Tibial artery (tissue), 4 donors: ENCODE results near the gene NPIPB2.
A peak's percentile ranks its signal among the peaks of the same experiment; 100 is the strongest.

Experiments used
- DNase-seq, 2 donors: peaks; one replicate each; pipeline ENCODE4 v3.0.0-alpha.2; 2019
- H3K27ac ChIP-seq, 2 donors: fragments of 200-600 bp; sonication (generic) in 1 of 2; 1 replicate in 1 of 2; 2 replicates in 1 of 2; pipeline ENCODE4 v1.5.1; 2018 to 2019; ENCODE audit warnings: mild to moderate bottlenecking in 1 of 2
- H3K27me3 ChIP-seq, 2 donors: fragments of 200-600 bp; sonication (generic) in 1 of 2; one replicate each; pipeline versions ENCODE4 v1.5.1 to v1.6.0; 2016 to 2019
- H3K36me3 ChIP-seq, 3 donors: fragments of 200-600 bp; sonication (generic) in 2 of 3; one replicate each; pipeline ENCODE4 v1.5.1; 2016 to 2019; ENCODE audit warnings: mild to moderate bottlenecking in 2 of 3
- H3K4me1 ChIP-seq, 4 donors: fragments of 200-600 bp; sonication (generic) in 2 of 4; 1 replicate in 3 of 4; 2 replicates in 1 of 4; pipeline ENCODE4 v1.5.1; 2016 to 2019
- H3K4me3 ChIP-seq, 2 donors: fragments of 200-600 bp; sonication (generic) in 1 of 2; 1 replicate in 1 of 2; 2 replicates in 1 of 2; pipeline ENCODE4 v1.5.1; 2018 to 2019; ENCODE audit warnings: mild to moderate bottlenecking in 2 of 2
- H3K9me3 ChIP-seq, 3 donors: fragments of 200-600 bp; sonication (generic) in 1 of 3; one replicate each; pipeline ENCODE4 v1.5.1; 2016 to 2019
- intact Hi-C: fragments of 100-400 bp; cut with DNase I; formaldehyde crosslinking; loops from one replicate; pipeline ENCODE4 v1.15.0; 2023; ENCODE audit warnings: low total_unique reads
- TF ChIP-seq, protein P1 (sequence below), 2 experiments: fragments of 200-600 bp in 1 of 2; fragments of 450-650 bp in 1 of 2; IDR thresholded peaks; one replicate each; pipeline ENCODE4 v1.5.1; 2017 to 2019; ENCODE audit warnings: antibody characterized with exemption in 2 of 2, mild to moderate bottlenecking in 1 of 2, moderate library complexity in 1 of 2

NPIPB2 gene

DNA sequence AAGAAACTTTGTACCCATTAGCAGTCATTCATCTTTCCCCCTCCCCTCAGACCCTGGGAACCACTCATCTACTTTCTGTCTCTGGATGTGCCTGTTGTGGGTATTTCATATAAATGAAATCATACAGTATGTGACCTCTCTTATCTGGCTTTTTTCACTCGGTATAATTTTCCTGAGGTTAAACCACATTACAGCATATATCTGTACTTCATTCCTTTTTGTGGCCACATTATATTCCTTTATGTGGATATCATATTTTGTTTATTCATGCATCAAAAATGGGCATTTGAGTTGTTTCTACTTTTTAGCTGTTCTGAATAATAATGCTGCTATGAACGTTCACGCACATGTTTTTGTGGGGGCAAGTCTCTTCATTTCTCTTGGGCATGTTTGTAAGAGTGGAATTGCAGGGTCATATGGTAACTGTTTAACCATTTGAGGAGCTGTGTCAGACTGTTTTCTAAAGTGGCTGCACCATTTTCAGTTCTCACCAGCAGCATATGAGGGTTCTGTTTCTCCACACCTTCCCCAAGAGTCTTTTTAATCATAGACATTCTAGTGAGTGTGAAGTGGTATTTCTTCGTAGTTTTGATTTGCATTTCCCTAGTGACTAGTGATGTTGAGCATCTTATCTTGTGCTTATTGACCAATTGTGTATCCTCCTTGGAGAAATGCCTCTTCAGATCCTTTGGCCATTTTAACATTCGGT is 38.4 kb upstream of the NPIPB2 start:
- Histone ChIP-seq H3K4me1 (peaks cover 0 to 23% (median 13%) of the 10 kb centered on the region in 4 donors), H3K27me3 (no peaks in the 10 kb centered on the region), H3K9me3 (no peaks in the 10 kb centered on the region), H3K36me3 (no peaks in the 10 kb centered on the region), H3K4me3 (no peak overlapping the region), H3K27ac (no peak overlapping the region)
- intact Hi-C loops: no loop called here
- TF ChIP-seq, protein P1, sequence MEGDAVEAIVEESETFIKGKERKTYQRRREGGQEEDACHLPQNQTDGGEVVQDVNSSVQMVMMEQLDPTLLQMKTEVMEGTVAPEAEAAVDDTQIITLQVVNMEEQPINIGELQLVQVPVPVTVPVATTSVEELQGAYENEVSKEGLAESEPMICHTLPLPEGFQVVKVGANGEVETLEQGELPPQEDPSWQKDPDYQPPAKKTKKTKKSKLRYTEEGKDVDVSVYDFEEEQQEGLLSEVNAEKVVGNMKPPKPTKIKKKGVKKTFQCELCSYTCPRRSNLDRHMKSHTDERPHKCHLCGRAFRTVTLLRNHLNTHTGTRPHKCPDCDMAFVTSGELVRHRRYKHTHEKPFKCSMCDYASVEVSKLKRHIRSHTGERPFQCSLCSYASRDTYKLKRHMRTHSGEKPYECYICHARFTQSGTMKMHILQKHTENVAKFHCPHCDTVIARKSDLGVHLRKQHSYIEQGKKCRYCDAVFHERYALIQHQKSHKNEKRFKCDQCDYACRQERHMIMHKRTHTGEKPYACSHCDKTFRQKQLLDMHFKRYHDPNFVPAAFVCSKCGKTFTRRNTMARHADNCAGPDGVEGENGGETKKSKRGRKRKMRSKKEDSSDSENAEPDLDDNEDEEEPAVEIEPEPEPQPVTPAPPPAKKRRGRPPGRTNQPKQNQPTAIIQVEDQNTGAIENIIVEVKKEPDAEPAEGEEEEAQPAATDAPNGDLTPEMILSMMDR (IDR thresholded peaks at IDR 0.05): no peak
- no peak for DNase-seq

DNA sequence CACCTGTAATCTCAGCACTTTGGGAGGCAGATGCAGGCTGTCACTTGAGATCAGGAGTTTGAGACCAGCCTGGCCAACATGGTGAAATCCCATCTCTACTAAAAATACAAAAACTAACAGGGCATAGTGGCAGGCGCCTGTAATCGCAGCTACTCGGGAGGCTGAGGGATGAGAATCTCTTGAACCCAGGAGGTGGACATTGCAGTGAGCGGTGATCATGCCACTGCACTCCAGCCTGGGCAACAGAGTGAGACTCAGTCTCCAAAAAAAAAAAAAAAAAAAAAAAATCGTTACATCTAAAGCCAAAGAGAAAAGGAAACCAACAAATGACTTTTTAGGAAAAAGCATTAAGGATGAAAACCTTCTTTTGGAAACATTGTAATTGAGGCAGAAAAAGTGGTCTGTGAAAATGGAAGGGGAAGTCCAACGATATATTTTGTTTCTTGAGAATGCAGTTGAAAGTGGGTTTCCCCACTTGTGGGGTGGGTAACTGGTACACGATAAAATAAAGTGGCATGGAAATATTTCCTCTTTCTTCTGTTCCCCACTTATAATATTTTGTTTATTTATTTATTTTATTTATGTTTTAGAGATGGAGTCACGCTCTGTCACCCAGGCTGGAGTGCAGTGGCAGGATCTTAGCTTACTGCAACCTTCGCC is 37.3 kb upstream of the NPIPB2 start:
- DNase-seq: no peak
- H3K4me3 ChIP-seq: no peak overlapping the region
- H3K9me3 ChIP-seq: no peaks in the 10 kb centered on the region
- H3K27me3 ChIP-seq: no peaks in the 10 kb centered on the region
- no peak overlapping the region for H3K27ac ChIP-seq
- peaks cover 0 to 23% (median 13%) of the 10 kb centered on the region in 4 donors for H3K4me1 ChIP-seq
- TF ChIP-seq, protein P1 (IDR thresholded peaks at IDR 0.05): no peak
- intact Hi-C loops: loop anchor here (10.0 kb wide), 2 partner anchors 64 to 86 kb away; partner anchors contain the start of gene GSPT1
- peaks cover 0 to under 1% (median 0%) of the 10 kb centered on the region in 3 donors for H3K36me3 ChIP-seq

DNA sequence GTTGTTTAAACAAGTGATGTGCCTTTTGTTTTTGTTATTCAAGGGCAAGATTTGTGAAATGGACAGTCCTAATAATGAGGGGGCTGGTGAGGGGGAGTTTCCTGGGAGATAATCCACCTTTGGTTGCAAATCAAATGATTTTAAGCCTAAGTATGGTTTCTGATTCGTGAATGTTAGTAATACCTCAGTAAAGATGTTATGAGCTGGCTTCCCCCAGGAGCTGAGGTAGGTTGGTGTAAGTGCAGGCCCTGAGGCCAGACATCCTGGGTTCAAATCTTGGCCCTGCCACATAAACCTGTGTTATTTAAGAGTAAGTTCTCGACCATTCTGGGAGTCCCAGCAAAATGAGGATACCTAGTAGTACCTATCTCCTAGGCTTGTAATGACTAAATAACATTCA is 36.2 kb upstream of the NPIPB2 start:
- no peaks in the 10 kb centered on the region for H3K27me3 ChIP-seq
- peaks cover 0 to 23% (median 13%) of the 10 kb centered on the region in 4 donors for H3K4me1 ChIP-seq
- TF ChIP-seq, protein P1 (IDR thresholded peaks at IDR 0.05): no peak
- H3K36me3 ChIP-seq: peaks cover 0 to 12% (median 0%) of the 10 kb centered on the region in 3 donors
- peak overlapping the region in 1 of 2 donors; percentile 82 for H3K4me3 ChIP-seq
- H3K9me3 ChIP-seq: no peaks in the 10 kb centered on the region
- intact Hi-C loops: loop anchor here (10.0 kb wide), 2 partner anchors 63 to 87 kb away; partner anchors contain the start of gene GSPT1
- H3K27ac ChIP-seq: peak overlapping the region; percentile 75 to 87
- DNase-seq: no peak

DNA sequence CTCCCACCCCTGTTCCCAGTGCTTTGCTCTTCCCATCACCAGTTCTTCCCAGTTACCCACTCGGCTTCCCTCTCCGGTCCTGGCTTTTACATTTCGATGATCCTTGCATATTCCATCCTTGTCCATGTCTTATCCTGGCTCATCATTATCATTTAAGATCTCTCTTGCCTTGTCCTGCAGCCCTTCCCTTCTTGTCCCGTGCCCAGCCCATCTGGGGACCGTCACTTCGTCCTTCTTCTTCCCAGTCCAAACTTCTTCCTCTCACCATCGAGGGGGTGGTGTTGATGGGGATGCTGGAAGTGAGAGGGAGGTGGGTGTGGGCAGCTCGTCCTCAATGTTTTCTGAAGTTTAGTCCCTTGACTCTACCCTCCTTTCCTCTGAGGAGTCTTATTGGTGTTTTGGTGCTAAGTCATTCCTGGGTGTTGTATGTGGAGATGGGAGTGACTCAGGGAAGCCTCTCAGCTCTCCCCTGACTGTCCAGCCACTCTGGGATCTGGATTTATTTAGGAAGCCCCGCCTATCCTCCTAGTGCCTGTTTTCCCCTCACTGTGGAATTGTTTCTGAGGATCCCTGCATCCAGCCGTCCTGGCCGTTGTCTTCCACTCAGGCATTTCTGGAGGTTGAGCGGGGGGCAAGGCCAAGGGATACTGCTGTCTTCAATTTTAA is 35.7 kb upstream of the NPIPB2 start:
- Histone ChIP-seq H3K9me3 (no peaks in the 10 kb centered on the region), H3K36me3 (peaks cover 0 to 17% (median 0%) of the 10 kb centered on the region in 3 donors), H3K4me3 (peak overlapping the region; percentile 82 to 93), H3K4me1 (peaks cover 0 to 23% (median 13%) of the 10 kb centered on the region in 4 donors), H3K27me3 (no peaks in the 10 kb centered on the region), H3K27ac (peak overlapping the region; percentile 75 to 87)
- intact Hi-C loops: loop anchor here (10.0 kb wide), 2 partner anchors 63 to 87 kb away; partner anchors contain the start of gene GSPT1
- DNase-seq: peak; percentile 63 to 75
- TF ChIP-seq, protein P1 (IDR thresholded peaks at IDR 0.05): no peak

DNA sequence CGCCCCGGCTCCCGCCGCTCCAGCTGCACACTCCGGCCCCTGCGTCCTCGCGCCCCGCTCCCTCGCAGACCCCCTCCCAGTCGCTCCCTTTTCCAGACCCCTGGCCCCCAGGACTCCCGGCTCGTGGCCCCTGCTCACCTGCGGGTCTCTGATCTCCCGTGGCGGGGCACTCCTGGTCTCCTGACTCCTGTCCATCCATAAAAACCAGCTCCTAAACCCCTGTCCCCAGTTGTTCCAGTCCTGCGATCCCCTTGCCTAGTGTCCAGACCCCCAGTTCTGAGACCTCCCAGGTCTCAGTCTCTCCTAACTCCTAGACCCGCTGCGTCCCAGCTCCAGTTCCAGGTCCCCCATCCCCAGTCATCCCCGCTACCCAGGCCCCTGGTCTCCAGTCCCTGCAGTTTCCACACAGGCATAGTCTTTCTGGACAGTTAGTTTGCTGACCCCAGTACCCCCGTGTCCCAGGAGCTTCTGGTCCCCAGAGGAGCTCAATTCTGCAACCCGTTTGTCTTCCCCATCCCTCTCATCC is 35.1 kb upstream of the NPIPB2 start:
- intact Hi-C loops: loop anchor here (10.0 kb wide), 2 partner anchors 62 to 88 kb away; partner anchors contain the start of gene GSPT1
- Histone ChIP-seq H3K4me3 (peak overlapping the region; percentile 82 to 93), H3K4me1 (peaks cover 0 to 23% (median 13%) of the 10 kb centered on the region in 4 donors), H3K9me3 (no peaks in the 10 kb centered on the region), H3K36me3 (peaks cover 0 to 22% (median 0%) of the 10 kb centered on the region in 3 donors), H3K27me3 (no peaks in the 10 kb centered on the region), H3K27ac (peak overlapping the region; percentile 75 to 87)
- peak in 1 of 2 donors; percentile 22 for DNase-seq
- TF ChIP-seq, protein P1 (IDR thresholded peaks at IDR 0.05): no peak
